Hematopoietic multipotent progenitor cell treated with erythropoietin and hydrocortisone succinate and interleukin-3 and kit ligand, for 15 days (in vitro differentiated cells): Measurements from ENCODE around the gene LRRN4CL.
"Not testable (repeated sequence)": the region's sequence is repeated elsewhere in the genome, so short reads cannot be mapped to it uniquely, and the experiment has no call there.

Source experiments
- DNase-seq: peaks from one replicate; pipeline ENCODE4 v3.0.0-alpha.2; 2015; ENCODE audit warnings: low spot score

LRRN4CL gene

DNA sequence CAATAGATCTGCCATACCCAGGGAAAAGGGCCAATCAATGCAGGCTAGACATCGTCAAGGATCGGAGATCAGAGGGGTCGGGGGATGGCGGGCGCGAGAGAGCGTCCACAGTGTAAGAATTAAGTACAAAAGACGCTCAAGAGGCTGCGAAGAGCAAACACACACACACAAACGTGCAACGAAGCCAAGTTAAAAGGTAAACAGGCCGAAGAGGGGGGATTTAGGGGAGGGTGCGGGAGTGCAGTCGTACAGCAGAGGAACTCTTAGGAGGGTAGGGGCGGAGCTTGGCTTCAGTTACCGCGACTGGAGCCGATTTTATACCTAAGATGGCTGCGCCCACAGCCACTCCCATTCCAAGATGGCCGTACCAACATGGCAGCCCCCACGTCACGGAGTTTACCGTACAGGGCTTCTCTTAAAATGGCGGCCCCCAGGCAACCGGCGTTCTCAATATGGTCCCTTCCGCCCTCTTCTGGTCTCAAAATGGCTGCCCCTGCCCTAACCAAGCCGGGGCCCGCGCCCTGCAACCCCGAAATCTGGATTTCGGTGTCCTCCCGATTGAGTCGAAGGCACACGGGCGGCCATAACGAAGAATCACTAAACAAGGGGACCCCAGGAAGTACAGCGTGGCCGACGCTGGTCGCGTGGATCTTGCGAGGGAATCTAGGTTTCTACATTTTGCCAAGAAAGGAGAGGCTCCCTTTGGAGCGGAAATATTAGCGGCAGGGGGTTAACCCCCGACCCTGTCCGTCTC, 20.1 kb upstream of the LRRN4CL start:
- peak; percentile 99 for DNase-seq

DNA sequence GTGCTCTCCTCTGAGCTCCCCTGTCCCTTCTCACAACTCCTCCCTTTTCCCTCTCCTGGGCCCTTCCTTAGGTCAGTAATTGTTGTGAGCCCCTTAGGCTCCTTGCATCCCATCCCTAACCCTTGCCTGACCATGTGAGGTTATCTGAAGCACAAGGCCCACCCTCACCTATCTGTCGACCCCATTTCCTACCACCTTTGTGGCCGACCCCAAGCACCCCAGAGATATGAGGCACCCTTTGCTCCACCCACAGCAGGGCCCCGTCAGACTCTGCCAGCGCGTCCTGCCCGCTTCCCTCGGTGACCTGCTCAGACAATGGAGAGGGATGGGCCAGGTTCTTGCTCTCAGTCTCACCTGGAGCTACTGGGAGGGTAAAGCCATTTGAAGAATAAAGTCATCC, 19.5 kb upstream of the LRRN4CL start:
- DNase-seq: peak; percentile 53

DNA sequence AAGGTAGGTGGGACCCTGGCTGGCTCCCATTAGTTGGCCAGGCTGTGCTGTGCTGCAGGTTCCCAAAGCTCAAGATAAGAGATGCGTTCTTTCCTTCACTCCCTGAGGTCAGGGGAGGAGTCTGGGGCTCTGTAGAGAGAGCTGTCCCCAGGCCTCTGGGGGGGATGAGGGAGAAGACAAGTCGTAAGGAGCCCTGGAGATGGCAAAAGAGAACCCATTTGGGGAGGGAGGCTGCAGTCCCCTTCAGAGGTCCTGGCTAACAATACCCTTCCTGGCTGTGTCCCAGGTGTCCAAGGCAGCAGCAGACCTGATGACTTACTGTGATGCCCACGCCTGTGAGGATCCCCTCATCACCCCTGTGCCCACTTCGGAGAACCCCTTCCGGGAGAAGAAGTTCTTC, 19.1 kb upstream of the LRRN4CL start:
- DNase-seq: peak; percentile 65

DNA sequence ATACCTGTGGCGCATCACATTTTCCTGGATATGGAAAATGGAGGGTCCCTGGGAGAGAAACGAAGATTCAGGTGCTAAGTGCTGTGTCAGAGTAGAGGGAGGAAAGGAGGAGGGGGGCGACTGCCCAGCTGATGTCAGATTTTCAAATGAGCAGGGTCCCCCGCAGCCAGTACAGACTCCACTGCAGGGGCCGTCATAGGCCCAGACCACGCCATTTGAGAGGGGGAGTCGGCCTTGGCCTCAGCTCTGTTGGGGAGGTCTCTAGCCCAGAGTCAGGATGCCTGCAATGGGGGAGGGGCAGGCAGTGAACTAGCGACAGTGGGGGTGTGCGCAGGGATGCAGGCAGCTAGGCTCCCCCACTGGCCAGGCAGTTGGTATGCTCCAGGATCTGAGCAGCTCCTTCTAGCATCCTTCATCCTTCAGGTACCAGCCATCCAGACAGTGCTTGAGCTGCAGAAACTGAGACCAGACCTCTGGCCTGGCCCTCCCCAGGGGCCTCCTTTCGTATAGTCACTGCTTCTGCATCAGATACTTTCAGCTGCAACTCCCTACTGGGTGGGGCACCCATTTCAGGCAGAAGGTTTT, 18.0 kb upstream of the LRRN4CL start, which contains the start of the genes BSCL2 and GNG3:
BSCL2 (minus strand) TSS at position 148 of the 585 bp plus-strand sequence. CDS start 229 bp downstream, outside the sequence.
GNG3 (plus strand) TSS at position 400 of the 585 bp plus-strand sequence. CDS start 620 bp downstream, outside the sequence.
- DNase-seq: peak; percentile 23

DNA sequence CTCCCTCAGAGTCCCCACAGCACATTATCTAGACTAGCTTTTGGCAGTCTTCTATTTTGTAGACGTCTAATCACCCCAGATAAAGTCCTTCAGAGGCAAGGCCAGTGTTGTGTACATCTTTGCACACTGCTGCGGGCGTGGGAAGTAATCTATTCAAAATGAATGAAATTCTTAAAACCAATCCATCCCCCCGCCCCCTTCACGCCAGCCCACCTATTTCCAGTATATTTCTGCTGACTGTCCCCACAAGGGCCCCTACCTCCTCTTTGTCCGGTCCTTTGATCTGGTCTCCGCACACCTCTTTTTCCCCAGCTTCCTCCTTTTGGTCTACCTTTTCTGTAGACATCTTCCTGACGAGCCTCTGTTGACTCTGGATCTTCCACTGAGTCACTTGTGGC, 17.5 kb upstream of the LRRN4CL start:
- no peak for DNase-seq

DNA sequence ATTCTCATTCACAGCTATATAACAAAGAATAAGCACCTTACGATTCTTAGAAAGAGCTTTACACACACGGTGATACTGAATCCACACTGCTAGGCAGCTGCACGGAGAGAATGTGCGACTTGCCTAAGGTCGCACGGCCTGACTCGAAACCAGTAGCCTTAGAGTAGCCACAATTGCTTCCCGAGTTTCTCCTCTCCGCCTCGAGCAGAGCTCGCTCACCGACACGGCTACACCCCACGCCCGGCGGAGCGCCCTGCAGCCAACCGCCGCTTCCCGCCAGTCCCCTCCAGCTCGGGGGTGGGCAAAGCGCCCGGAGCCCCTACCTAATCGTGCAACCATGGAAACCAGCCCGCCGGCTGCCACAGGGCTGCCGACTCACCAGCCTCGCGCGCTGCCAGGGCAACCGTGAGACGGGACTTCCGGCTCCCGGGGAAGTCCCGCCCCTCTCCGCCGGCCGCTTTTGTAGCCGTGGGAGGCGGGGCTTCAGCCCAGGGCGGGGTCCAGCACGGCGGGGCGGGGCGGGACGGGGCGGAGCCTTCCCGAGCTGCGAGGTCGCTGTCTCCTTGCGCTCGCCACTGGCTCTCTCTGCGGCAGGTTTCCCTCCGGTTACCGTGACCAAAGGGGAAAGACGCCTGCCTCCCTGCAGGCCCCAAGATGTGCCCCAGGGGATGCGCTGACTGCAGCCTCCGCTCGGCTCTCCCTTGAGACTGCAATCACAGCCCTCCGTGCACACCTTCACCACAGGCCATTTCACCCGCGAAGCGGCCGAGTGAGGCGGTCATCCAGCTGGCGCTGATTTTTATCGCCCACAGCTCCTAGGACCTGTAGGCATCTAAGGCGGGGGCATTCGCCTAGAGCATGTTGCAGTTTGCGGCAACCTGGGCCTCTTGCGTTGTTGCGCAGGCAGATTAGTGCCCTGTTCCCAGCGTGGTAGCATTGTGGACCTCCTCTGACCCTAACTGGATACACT, 16.8 kb upstream of the LRRN4CL start:
- peak; percentile 96 for DNase-seq

DNA sequence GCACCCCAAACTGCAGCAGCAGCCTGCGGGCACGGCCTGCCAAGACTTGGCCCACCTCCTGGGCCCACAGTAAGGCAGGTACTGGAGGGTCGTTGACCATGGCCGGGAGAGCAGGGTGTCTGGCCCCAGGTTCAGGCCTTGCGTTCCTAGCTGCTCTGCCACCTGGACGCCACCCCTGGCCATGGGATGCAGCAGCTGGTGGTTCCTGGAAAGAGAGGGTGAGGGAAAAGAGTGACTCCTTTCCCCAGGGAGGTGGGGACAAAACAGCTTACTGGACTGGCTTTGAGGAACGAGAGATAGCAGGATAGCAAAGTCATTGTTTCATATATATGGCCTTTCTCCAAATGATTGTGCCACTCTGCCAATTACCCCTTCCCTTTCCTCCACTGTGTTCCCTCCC, 16.1 kb upstream of the LRRN4CL start:
- no peak for DNase-seq

DNA sequence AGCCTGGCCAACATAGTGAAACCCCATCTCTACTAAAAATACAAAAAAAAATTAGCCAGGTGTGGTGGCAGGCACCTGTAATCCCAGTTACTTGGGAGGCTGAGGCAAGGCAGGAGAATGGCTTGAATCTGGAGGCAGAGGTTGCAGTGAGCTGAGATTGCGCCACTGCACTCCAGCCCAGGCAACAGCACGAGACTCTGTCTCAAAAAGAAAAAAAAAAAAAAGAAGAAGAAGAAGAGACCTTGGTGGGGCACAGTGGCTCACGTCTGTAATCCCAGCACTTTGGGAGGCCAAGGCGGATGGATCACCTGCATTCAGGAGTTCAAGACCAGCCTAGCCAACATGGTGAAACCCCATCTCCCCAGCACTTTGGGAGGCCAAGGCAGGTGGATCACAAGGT, 14.6 kb upstream of the LRRN4CL start:
- not testable (repeated sequence) for DNase-seq

DNA sequence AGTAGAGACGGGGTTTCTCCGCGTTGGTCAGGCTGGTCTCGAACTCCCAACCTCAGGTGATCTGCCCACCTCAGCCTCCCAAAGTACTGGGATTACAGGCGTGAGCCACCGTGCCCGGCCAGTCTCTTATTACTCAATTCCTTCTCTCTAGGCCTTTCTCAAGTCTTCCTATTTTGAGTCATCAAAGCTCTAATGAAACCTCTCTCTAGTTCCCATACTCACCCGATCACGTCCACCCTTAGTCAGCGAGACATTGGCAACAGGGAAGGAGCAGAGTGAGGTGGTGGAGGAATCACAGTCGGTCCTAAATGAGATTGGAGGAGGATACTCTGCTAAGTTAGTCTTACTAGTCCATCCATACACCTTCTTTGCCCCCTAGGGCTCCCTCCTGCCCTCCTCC, 12.9 kb upstream of the LRRN4CL start:
- DNase-seq: no peak

DNA sequence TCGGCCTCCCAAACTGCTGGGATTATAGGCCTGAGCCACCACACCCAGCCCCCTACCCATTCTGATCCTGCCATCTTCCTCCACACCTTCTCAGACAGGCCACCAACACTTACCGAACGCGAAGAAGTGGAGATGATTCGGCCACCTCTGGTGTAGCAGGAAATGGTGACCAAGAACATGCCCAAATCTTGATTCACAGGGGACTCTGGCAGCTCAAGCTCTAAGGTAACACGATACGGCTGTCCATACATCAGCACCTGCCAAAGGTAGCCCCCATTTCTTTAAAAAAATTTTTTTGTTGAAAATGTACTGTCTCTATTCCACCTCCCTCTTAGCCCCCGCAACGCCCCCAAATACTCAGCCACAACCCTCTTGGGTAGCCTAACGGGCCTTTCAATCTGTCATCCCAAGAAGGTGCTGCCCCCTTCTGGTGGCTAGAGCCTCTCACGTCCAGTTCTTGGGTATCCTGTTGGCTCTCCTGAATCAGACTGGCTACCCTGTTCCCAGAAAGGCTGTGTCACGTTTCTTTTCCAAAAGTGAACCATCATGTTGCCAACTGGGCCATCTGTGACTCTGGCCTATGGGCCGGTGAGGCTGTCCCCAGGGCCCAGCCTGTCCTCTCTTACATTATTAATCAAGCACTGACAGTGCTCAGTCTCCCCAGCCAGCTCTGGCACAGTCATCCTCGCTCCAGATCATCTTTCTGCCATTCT, 5.3 kb upstream of the LRRN4CL start:
- DNase-seq: peak; percentile 89

DNA sequence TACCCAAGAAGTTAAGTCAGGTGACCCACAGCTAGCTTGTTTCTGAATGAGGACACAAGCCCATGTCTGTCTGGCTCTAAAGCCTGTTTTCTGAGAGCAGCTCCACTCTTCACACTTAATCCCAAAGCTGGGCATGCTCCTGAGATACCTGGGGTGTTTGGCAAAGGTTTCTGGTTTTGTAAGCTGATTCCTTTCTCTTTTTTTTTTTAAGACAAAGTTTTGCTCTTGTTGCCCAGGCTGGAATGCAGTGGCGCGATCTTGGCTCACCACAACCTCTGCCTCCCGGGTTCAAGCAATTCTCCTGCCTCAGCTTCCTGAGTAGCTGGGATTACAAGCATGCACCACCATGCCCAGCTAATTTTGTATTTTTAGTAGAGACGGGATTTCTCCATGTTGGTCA, 4.3 kb upstream of the LRRN4CL start:
- DNase-seq: not testable (repeated sequence)

DNA sequence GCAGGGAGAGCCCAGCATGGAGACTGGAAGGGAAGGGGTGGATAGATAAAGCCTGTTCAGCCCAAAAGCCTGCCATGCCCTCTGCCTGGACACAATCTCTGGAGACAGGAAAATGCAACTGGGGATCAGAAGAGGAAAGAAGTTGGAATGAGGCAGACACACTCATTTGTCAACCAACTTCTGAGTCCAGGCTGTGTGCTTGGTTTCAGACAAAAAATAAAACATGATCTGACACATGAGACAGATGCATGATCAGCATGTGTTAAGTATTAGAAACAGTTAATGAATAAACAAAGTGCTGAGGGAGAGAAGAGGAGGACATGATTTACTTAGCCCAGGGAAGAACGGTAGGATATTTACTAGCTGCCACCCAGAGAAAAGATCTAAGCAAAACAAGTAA, 839 bp downstream of the LRRN4CL start:
- no peak for DNase-seq

DNA sequence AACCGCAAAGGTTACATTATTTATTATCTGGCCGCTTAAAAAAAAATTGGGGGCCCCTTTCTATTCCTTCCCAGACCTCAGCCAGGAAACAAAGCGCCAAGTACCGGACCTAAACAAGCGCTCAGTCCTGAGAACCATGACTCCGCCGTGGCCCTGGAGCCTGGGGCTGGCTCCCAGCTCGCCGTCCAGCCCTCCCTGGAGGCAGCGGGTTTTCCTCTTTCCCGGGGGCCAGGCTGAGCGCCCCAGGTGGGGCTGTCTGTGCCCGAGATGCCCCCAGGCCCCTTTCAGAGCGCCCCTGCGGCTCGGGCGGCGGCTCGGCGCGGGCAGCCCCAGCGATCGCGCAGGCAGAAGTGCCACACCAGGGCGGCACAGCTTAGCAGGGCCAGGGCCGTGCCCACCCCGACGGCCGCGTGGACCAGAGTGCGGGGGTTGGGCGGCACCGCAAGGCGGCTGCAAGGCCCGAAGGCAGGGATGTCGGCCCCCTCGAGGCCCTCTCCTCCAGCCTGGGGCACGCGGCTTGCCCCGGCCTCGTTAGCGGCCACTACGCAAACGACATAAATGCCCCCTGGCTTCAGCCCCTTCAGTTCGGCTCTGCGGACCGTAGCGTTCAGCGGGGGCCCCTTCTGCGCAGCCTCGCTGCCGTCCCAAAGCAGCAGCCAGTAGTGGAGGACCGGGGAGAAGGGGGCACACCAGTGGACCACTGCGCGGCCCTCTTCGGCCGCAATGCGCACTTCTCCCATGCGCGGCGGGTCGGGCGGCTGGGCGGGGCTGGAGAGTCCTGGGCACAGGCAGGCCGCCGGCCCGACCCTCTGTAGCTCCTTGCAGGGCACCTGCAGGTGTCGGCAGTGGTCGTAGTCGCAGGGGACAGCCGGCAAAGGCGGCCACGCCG, 1.6 kb downstream of the LRRN4CL start:
- DNase-seq: no peak

DNA sequence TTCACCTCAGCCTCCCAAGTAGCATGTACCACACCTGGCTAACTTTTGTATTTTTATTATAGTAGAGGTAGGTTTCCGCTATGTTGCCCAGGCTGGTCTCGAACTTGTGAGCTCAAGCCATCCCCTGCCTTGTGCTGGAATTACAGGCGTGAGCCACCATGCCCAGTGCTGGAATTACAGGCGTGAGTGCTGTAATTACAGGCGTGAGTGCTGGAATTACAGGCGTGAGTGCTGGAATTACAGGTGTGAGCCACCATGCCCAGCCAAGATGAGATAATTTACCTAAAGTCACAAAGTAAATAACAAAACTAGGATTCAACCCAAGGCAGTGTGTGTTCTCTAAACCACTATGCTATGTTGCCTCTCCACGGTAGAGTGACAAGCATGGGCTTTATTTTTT, 6.8 kb downstream of the LRRN4CL start:
- DNase-seq: no peak

DNA sequence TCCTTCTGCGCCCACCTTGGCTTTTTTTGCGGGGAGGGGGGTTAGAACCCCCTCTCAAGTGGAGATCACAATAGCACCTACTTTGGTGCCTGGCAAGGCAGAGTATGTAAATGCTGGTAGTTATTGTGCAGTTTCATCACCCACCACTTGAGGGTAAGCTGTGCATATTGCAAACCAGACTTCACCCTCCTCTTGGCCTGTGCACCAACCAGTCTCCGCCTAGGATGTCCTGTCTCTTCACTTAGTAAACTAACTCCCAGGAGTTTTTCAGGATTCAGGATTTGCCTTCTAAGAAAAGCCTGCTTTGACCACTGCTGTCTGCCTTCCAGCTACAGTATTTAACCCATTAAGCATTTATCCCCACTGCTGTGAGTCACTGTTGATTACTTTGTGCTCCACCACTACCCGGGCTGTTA, 8.5 kb downstream of the LRRN4CL start:
- DNase-seq: peak; percentile 60

DNA sequence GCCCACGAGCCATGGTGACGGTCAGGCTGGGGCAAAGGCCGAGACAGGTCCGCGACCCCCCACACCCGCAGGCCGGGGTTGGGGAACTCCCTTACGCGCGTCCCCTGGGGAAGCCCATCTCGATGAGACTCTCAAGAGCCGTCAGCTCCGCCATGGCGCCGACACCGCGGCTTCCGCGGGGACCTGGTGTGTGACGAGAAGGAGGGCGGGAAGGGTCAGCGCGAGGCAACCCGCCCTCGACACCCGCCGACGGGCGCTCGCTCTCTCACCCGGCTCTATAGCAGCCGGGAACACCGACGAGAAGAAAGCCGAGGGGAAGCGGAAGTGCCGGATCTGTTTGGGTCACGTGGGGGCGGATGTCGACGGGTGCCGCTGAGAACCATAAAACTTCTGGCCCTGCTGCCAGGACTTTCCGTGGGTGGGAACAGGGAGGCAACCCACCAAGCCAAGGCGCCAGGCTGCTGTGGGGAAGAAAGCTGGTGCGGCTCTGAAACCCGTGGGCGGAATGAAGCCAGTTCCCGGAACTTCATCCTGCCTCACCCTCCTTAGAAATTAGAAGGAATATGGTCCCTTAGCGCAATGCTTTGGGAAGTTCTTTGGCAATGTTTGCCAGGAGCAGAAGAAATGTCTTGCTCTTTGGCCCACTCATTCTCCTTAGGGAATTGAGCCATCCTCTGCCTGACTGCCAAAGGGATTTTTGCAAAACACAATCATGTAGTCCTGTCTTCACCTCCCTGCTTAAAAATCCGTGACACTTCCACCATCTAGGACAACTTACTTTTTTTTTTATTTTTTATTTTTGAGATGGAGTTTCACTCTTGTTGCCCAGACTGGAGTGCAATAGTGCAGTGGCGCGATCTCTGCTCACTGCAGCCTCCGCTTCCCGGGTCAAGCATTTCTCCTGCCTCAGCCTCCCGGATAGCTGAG, 10.3 kb downstream of the LRRN4CL start, which contains the start of gene UBXN1:
UBXN1 (minus strand) TSS at position 304 of the 927 bp plus-strand sequence; CDS start at position 154, 150 bp downstream.
- peak; percentile 85 for DNase-seq

DNA sequence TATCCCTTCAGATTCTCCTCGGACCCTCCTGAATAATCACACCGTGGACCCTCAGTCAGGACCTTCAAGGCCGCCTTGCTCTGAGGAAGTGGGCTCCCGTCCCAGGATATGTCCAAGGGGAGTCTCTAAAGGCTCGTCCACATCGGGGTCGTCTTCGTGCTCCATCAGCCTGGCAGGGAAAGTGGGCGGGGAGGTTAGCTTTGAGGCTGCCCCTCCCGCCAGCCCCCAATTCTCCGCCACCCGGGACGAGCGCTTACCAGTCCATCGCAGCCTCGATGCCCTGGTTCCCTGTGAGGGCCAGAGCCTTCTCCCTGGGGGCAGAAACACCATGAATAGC, 10.9 kb downstream of the LRRN4CL start:
- no peak for DNase-seq

DNA sequence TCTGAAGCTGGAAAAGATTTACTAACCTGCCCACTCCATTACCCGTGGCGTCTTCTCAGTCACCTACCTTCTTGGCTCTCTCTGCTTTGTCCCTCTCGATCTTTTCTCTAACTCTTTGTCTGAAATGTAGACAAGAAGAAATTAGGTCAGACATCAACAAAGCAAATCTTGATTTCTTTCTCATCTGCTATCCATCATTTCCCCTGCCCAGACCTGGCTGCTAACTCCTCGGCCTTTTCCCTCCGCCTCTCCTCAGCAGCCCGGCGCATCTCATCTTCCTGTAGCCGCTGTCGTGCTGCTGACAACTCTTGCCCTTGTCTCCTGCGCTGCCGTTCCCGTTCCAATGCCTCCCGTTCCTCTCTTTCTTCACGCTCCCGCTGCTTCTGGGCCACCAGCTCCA, 11.6 kb downstream of the LRRN4CL start:
- no peak for DNase-seq

DNA sequence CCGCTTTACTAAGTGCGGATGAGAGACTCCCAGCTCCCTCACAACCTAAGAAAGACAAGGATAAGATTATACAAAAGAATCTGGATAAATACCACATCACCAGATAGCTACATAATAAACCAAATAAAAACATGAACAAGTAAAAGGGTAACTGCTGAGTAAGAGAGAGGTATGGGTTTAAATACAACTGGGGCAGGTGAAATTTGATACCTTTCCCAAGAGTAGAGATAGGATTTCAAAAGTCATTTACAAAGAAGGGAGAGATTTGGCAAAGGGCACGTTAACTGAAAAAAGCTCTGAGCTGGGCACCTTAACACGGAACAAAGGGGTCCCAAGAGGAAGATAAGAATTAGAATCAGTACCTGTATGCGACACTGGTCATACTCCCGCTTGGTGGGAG, 12.2 kb downstream of the LRRN4CL start:
- DNase-seq: no peak

DNA sequence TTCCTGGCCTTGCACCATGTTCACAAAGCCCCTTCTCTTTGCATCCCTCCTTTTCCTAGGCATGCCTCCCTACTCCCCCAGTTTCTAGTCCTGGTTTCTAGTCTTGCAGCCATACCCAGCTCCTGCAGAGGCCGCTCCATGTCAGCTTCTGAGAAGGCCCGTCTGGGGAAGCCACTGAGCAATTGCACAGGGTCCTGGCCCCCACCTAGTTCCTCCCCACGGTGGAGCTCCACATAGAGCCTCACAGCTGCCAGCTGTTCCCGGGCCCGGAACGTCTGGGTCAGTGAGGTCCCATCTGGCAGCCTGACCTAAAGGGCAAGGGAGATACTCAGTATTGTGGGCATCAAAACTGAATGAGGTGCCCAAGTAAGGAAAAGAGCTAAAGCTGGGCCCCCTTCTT, 12.6 kb downstream of the LRRN4CL start:
- DNase-seq: no peak
